Right lobe of liver (tissue), 6 donors: ENCODE results near the gene TBC1D2B. TPM values are rescaled to one million over a fixed set of nuclear protein-coding genes. Genes with fewer than 3 reads are reported as not detected.

ENCODE experiments used
- ATAC-seq, 4 donors: fragments of 200-7000 bp; cut with Tn5 transposase; one replicate each; pipeline ENCODE4 v1.9.1; 2020; ENCODE audit warnings: mild to moderate bottlenecking in 4 of 4, moderate library complexity in 4 of 4
- DNase-seq, 3 donors: peaks; one replicate each; pipeline ENCODE4 v3.0.0-alpha.2; 2020
- H3K27ac ChIP-seq, 3 donors: fragments of 200-600 bp; one replicate each; pipeline ENCODE4 v1.8.0; 2022
- H3K27me3 ChIP-seq, 2 donors: fragments of 200-600 bp; one replicate each; pipeline ENCODE4 v1.8.0; 2022
- H3K36me3 ChIP-seq, 4 donors: fragments of 200-600 bp; sonication (generic) in 1 of 4; one replicate each; pipeline versions ENCODE4 v1.5.1 to v1.8.0; 2017 to 2022; ENCODE audit warnings: control low read depth in 1 of 4
- H3K4me1 ChIP-seq, 4 donors: fragments of 200-600 bp; sonication (generic) in 1 of 4; one replicate each; pipeline versions ENCODE4 v1.5.1 to v1.8.0; 2017 to 2022; ENCODE audit warnings: control low read depth in 1 of 4
- H3K4me3 ChIP-seq, 3 donors: fragments of 200-600 bp; one replicate each; pipeline ENCODE4 v1.8.0; 2022
- H3K9me3 ChIP-seq, 4 donors: fragments of 200-600 bp; sonication (generic) in 1 of 4; one replicate each; pipeline versions ENCODE4 v1.5.1 to v1.8.0; 2017 to 2022; ENCODE audit warnings: control low read depth in 1 of 4
- POLR2A ChIP-seq: fragments of 450-650 bp; IDR thresholded peaks from one replicate; pipeline ENCODE4 v1.6.1; 2017; ENCODE audit warnings: antibody characterized with exemption, mild to moderate bottlenecking
- WGBS: methylation state at CpG from one replicate; pipeline ENCODE4 v1.1.6; 2018; ENCODE audit warnings: low coverage, low lambda C conversion rate; ENCODE audit not compliant: insufficient coverage; ENCODE audit errors: missing lambda C conversion rate; 5-methylcytosine and 5-hydroxymethylcytosine counted together
- intact Hi-C, 2 donors: fragments of 100-400 bp; cut with DNase I; formaldehyde crosslinking; loops; one replicate each; pipeline versions ENCODE4 v1.11.2 to v1.14.1; 2022
- total RNA-seq, 6 experiments: library from RNA; depleted of rRNA in 2 of 6; stranded (reverse); fragments of >200 nt in 2 of 6; fragmentation: NEBNext Ultra II Directional in 3 of 6; extraction: Animal tissue kit (Norgen Biotek cat#: 25700) in 3 of 6; gene quantifications; one replicate each; pipeline versions ENCODE4 v1.1.0 to v1.2.4, GENCODE V29; 2016 to 2023
- TF ChIP-seq, protein P1 (sequence below), 4 donors: fragments of 200-600 bp in 3 of 4; fragments of 450-650 bp in 1 of 4; IDR thresholded peaks; one replicate each; pipeline versions ENCODE4 v1.5.1 to v1.8.0; 2016 to 2022; ENCODE audit warnings: antibody characterized with exemption in 4 of 4, mild to moderate bottlenecking in 2 of 4
- donor health status: DM: no; HTN: yes; CAD: no.
- donor health status: DM: no; HTN: no; CAD: no.
- donor health status: DM: no; HTN: no; CAD: no.
- donor health status: DM: no; HTN: yes; CAD: no.
- donor health status: DM: no; HTN: yes; CAD: no.

Gene TBC1D2B
- total RNA-seq, 6 experiments from 2014 or later: 23.7 to 81.4 (median 29.6) TPM

DNA sequence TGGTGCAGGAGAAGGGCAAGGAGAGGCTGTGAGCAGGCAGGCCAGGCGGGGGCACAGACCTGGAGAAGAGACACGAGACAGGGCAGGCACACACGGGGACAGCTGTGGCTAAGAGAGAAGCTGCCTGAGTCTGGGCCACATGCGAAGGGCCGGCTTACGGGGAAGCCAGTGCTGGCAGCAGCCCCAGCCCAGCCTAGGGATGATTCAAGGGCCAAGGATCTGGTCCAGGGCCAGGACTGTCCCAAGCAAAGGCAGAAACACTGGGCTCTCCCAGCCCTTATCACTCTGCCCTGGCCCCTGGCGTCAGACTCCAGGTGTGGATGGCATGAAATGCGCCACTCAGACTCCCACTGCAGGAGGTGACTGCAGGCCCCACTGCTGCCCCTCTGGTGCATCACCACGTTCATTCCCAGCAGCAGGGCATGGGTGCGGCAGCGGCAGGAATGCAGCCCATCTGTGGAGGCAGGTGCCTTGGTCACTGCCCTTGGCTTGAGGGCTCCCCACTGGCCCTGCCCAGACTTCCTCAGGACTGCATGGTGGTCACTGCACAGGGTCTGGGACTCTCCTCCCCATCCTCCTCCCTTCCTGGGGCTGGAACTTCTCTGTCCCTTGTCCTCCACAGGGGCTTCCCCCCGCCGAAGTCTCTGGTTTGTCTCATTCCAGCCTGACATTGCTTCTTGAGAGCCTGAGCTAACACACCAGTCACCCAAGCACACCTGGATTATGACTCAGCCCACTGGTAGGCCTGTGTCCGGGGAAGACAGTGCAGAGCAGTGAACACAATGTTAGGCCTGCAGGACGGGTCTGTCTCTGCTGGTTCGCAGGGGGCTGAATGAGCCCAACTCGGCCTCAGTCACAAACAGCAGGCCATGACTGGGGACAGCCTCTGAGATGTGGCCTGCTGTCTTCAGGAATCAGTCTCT lies 69.3 kb downstream of the TBC1D2B start:
- intact Hi-C loops: loop anchor here in 1 of 2 donors (10.0 kb wide), 1 partner anchor 57 kb away; no protein-coding TSS in a partner anchor
- Histone ChIP-seq H3K27ac (peak overlapping the region; percentile 23 to 85 (median 82)), H3K36me3 (peaks cover 0 to 30% (median 17%) of the 10 kb centered on the region in 4 donors)

DNA sequence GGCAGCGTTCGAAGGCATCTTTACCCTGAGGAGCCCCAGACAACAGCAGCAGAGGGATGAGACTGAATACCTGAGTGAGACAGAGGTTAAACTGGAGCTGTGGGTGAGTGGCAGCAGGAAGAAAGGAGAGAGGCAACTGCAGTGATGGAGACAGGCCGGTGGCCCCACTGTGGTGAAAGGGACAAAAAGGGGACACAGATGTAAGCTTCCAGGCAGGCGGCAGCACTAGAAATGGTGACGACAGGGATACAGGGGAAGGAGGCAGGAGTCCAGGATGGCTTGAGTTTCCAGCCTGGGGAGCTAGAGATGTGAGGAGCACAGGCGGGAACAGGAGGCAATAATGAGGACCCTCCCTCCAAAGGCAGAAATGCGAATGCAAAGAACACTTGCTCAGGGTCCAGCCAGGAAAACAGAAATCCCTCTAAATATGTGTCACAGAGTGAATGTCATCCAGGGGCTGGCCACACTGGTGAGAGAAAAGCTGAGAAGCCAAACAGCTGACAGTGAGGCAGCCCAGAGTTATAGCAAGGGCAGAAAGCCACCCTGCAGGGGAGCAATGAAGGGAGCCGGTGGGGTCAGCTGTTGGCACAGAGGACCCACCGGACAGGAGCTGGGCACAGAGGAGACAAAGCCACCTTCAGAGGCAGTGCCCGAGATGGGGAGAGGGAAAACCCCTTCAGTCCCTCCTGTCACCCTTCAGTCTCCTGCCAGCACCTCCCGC lies 70.1 kb downstream of the TBC1D2B start:
- intact Hi-C loops: loop anchor here in 1 of 2 donors (10.0 kb wide), 1 partner anchor 57 kb away; no protein-coding TSS in a partner anchor
- TF ChIP-seq POLR2A: no peak
- TF ChIP-seq, protein P1, sequence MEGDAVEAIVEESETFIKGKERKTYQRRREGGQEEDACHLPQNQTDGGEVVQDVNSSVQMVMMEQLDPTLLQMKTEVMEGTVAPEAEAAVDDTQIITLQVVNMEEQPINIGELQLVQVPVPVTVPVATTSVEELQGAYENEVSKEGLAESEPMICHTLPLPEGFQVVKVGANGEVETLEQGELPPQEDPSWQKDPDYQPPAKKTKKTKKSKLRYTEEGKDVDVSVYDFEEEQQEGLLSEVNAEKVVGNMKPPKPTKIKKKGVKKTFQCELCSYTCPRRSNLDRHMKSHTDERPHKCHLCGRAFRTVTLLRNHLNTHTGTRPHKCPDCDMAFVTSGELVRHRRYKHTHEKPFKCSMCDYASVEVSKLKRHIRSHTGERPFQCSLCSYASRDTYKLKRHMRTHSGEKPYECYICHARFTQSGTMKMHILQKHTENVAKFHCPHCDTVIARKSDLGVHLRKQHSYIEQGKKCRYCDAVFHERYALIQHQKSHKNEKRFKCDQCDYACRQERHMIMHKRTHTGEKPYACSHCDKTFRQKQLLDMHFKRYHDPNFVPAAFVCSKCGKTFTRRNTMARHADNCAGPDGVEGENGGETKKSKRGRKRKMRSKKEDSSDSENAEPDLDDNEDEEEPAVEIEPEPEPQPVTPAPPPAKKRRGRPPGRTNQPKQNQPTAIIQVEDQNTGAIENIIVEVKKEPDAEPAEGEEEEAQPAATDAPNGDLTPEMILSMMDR (IDR thresholded peaks at IDR 0.05): no peak
- Histone ChIP-seq H3K36me3 (peaks cover 0 to 38% (median 21%) of the 10 kb centered on the region in 4 donors), H3K4me1 (peaks cover 0 to 93% (median 48%) of the 10 kb centered on the region in 4 donors), H3K27me3 (no peaks in the 10 kb centered on the region), H3K4me3 (no peak overlapping the region), H3K27ac (peak overlapping the region; percentile 23 to 85 (median 82)), H3K9me3 (no peaks in the 10 kb centered on the region)
- no peak for DNase-seq
- ATAC-seq: no peak
- WGBS: 61% methylated on average over 7 of the region's 11 CpGs

More for the DNA sequence above, 69.3 kb downstream of the TBC1D2B start:
- 65% methylated on average over 6 of the region's 17 CpGs for WGBS
- Histone ChIP-seq H3K4me1 (peaks cover 0 to 96% (median 49%) of the 10 kb centered on the region in 4 donors), H3K4me3 (no peak overlapping the region), H3K27me3 (no peaks in the 10 kb centered on the region), H3K9me3 (no peaks in the 10 kb centered on the region)
- TF ChIP-seq, protein P1 (IDR thresholded peaks at IDR 0.05): no peak
- peak; percentile 40 for TF ChIP-seq POLR2A
- DNase-seq: peak; percentile 82 to 87 (median 83)
- peak; percentile 28 to 42 (median 36) for ATAC-seq

DNA sequence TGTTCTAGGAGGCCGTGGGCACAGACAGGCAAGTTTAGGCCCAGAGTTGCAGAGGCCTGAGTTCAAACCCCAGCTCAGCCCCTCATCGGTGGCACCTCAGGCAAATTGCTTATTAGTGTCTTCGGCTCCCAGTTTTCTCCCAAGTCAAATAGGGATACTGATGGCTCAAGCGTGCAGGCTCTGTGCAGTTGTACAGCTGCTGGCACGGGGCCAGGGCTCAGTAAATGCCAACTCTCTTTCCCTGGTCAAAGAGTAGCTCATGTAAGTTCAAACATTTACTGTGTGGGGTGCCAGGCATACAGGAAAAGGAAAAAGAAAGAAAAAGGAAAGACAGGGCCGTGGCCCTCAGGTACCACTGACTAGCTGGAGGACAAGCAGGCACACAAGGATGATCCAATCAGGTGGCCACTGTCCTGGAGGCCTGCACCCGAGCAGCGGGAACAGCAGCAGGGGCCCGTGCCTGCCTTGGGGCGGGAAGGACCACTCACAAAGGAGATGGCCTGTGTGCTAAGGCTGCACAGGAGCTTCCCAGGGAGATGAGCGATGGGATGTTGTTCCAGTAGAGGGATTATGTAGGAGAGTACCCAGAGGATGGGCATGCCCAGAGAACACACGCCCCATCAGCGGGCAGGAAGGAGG lies 70.8 kb downstream of the TBC1D2B start:
- peak; percentile 21 to 50 (median 43) for ATAC-seq
- TF ChIP-seq, protein P1 (IDR thresholded peaks at IDR 0.05): no peak
- peak; percentile 37 for TF ChIP-seq POLR2A
- peaks cover 0 to 37% (median 21%) of the 10 kb centered on the region in 4 donors for H3K36me3 ChIP-seq

More for the DNA sequence above, 70.8 kb downstream of the TBC1D2B start:
- DNase-seq: peak; percentile 86 to 95 (median 91)
- no peaks in the 10 kb centered on the region for H3K27me3 ChIP-seq
- H3K9me3 ChIP-seq: no peaks in the 10 kb centered on the region
- 42% methylated on average over 8 of the region's 13 CpGs for WGBS
- H3K4me3 ChIP-seq: no peak overlapping the region
- H3K4me1 ChIP-seq: peaks cover 0 to 86% (median 44%) of the 10 kb centered on the region in 4 donors
- intact Hi-C loops: loop anchor here in 1 of 2 donors (10.0 kb wide), 1 partner anchor 58 kb away; no protein-coding TSS in a partner anchor
- peak overlapping the region; percentile 23 to 85 (median 82) for H3K27ac ChIP-seq
